Measurements from ENCODE around the gene IL25.
"Not testable (repeated sequence)": the region's sequence is repeated elsewhere in the genome, so short reads cannot be mapped to it uniquely, and the experiment has no call there.

IL25 gene

DNA sequence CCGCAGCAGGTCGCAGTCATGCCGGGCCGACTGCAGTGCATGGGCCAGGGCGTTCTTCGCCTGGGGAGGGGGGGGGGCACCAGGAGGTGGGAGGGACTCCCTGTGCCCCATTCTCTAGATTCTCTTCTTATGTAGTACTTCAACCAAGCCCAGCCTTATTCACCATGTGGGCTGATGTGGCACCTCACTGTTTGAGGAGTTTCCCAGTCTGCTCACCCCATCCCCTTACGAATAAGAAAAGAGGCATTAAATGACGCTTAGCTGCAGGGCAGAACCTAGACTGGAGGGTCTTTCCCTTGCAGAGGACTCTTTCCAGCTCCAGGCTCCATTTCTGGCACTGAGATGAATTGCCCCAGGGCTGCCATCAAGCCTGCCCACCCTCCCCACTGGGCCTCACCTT lies 16.4 kb downstream of the IL25 start:
- FAIRE-seq (no peak), DNase-seq (ENCODE audit: low spot score) (no peak)

DNA sequence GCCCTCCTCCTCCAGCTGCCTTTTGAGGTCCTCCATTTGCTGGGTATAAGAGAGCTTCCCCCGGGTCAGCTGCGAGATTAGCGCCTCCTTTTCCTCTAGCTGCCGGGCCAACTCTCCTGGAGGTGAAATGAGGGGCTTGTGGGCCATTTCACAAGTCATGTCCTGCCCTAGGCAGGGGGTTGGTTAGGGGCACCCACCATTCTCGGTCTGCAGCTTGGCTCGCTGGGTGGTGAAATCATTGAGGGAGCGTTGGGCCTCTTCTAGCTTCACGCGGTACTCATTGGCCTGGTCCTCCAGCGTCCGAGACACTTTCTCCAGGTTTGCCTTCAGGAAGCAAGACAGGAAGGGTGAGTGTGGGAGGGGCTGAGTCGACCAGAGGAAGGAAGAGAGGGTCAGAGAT lies 16.8 kb downstream of the IL25 start:
- DNase-seq (ENCODE audit: low spot score) (no peak), FAIRE-seq (no peak)

DNA sequence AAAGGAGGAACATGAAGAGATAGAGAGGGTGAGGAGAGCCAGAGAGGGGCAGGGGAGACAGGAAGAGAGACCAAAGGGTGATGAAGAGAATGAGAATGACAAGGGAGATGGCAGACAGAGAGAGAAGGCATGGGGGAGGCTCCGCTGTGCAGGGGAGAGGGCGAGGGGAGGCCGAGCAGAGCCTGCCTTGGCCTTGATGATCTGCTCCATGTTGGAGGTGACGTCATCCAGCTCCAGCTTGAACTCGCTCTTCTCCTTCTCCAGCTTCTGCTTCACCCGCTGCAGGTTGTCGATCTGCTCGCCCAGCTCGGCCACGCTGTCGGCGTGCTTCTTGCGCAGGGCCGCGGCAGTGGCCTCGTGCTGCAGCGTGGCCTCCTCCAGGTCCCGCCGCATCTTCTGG lies 17.3 kb downstream of the IL25 start:
- not testable (repeated sequence) for FAIRE-seq; DNase-seq (ENCODE audit: low spot score)

DNA sequence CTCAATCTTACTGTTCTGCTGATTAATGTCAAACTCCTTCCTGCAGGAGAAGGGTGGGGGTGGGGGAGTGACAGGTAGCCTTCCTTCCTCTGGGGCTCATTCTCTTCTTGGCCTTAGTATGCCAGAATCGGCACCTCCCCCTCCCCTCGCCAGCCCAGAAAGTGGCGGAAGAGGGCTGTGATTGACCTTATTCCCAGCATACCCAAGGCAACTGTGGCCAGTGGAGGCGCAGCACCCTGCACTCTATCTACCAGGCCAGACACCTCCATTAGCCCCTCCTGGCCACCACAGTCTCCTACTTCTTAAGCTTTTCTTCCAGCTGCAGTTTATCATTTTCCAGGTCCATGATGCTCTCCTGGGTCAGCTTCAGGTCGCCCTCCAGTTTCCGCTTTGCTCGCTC lies 20.0 kb downstream of the IL25 start:
- FAIRE-seq, result no peak
- DNase-seq (ENCODE audit: low spot score), result no peak

DNA sequence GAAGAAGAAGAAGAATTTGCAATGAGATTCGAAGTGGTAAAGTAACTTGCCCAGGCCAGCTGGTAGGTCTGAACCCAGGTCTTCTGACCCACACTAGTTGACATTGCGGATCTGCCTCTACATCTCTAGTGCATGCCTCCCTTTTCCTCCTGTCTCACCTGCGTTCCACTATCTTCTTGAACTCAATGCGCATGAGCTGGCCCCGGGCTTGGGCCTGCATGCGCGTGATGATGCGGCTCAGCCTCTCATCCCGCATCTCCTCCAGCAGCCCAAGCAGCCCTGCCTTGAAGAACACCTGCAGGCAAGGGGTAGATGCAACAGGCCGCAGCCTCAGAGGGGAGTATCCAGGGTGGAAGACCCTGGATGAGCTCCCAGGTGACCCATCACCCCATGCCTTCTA lies 23.5 kb downstream of the IL25 start:
- DNase-seq (ENCODE audit: low spot score) (no peak), FAIRE-seq (no peak)

DNA sequence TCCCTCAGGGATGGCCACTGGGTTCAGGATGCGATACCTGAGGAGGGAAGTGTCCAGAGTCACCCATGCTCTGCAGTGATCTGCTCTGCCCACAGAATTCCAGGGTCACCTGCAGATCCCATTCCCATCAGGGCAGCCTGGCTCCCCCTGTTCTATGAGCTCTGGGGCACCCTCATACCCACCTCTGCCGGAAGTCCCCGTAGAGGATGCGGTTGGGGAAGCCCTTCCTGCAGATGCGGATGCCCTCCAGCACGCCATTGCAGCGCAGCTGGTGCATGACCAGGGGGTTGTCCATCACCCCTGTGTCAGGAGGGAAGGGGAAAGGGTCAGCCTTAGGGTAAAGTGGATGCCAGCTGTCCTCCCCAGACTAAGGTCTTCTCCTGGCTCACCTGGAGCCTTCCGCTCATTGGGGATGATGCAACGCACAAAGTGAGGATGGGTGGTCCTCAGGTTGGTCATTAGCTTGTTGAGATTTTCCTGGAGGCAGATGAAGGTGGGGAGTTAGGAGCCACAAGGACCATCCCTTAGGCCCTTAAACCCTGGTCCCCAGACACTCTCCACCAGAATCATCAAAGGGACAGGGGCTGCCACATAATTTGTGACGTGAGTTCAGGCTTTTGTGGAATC lies 24.3 kb downstream of the IL25 start:
- FAIRE-seq, result no peak

DNA sequence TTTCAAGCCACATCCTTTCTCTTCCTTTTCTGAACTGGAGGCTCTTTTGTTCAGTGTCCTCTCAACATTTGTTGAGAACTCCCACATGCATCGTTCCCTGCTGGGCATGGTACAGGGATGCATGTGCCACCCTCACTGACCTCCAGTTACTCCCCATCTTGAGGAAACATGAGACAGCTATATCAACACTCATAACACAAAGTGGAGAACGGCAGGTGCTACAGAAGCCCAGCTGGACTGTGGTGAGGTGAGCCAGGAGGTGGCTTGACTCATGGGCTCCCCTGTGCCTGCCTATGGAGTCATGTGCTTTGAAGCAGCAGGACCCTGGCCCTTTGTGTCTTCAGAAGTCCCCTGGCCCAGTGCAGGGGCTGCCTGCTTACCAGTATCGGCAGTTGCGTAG lies 25.7 kb downstream of the IL25 start:
- FAIRE-seq (no peak), DNase-seq (ENCODE audit: low spot score) (no peak)

More for the DNA sequence above, 24.3 kb downstream of the IL25 start:
- DNase-seq (ENCODE audit: low spot score), result no peak

DNA sequence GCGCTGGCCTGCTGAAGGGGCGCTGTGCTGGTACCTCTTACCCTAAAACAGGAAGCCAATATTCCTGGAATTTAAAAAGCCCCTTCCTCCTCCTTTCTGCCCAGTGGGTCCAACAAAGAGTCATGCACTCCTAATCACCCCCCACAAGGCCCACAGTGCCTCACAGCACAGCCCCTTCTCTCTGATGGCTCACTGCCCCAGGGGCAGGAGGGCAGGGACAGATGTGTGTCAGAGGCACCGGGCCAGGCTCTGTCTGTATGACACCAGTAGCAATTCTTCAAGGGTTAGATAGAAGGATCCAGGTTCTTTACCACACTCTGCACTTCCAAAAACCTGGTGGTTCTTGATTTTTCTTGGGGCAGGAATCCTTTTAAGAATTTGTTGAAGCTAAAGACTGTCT lies 26.5 kb downstream of the IL25 start:
- no peak for DNase-seq (ENCODE audit: low spot score)
- no peak for FAIRE-seq

DNA sequence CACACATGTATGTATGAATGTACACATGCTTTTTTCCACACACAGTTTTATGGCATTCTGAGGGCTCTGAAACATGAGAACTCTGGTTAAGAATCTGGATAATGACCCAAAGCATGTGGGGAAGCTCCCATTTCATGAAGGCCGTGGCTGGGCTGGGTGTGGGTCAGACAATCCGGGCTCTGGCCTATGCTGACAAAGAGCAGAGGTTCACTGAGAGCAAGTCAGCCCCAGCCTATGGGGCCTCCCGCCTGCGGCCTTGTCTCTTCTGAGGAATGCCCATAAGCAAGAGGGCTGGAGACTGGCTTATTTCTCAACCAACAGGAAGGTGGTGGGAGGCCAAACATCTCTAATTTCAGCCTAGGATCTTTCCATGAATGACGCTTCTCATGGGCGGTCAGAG lies 27.0 kb downstream of the IL25 start:
- DNase-seq (ENCODE audit: low spot score), result no peak
- FAIRE-seq, result no peak

DNA sequence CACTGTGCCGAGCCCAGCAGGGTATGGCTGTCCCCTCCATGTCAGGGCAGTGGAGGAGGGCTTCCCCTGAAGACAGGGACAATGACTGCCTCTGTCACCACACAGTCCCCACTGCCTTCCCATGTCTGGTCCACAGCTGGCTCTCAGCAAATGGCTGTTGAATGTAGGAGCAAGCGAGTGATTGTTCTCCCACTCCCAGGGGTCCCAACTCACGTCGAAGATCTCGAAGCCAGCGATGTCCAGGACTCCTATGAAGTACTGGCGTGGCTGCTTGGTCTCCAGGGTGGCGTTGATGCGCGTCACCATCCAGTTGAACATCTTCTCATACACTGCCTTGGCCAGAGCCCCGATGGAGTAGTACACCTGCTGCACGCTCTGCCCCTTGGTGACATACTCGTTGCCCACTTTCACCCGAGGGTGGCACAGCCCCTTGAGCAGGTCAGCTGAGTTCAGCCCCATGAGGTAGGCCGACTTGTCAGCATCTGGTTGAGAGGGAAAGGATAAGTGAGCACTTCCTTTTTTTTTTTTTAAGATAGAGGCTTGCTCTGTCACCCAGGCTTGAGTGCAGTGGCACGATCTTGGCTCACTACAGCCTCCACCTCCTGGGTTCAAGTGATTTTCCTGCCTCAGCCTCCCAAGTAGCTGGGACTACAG lies 28.0 kb downstream of the IL25 start:
- FAIRE-seq; DNase-seq (ENCODE audit: low spot score): not testable (repeated sequence)

DNA sequence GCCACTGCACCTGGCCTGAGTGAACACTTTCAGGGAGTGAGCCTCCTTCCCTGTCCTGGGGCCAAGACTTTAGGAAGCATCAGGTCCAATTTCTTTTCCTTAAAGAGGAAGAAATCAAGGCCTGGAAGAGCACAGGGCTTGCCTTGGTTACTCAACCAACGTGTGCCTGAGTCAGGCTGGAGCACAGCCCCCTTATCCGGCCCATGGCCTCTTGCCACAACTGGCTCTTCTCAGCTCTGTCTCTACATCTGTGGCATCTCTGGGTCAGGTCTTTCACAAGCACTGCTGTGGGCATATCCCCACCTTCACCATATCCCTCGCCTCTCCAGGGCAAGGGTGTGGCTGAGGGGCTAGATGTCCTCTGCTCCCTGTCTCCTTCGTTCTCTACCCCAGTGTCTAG lies 28.7 kb downstream of the IL25 start:
- FAIRE-seq, result no peak

DNA sequence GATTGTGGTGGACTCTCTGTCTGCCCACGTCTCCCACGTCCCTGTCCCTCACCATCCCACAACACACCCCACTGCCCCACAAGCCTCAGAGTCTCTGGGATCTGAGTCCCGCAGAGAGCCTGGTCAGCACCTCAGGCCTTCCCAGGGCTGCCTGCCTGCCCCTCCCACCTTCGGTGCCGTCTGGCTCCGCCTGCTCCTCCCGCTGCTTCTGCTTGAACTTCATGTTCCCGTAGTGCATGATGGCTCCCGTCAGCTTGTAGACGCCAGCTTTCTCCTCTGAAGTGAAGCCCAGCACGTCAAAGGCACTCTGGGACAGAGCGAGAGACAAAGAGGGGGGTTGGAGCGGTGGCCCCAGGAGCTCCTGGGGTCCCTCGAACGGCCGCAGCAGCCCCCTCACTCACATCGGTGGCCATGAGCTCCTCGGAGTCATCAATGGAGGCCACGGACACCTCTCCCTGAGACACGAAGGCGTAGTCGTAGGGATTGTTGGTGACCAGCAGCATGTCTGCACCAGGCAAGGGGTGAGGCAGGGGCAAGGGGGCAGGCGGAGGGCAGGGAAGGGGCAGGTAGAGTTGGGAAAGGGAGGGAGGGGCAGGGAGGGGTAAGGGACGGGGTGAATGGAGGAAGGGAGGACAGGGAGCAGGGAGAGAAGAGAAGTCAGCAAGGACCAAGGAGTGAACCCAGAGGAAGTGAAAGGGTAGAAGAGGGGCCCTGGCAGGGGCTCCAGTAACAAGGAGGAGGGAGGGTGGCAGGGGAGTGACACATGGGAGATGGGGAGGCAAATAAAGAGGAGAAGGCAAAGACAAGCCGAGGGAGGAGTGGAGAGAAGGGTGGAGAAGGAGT lies 29.9 kb downstream of the IL25 start:
- FAIRE-seq (no peak), DNase-seq (ENCODE audit: low spot score) (no peak)

More for the DNA sequence above, 28.7 kb downstream of the IL25 start:
- DNase-seq (ENCODE audit: low spot score), result no peak

DNA sequence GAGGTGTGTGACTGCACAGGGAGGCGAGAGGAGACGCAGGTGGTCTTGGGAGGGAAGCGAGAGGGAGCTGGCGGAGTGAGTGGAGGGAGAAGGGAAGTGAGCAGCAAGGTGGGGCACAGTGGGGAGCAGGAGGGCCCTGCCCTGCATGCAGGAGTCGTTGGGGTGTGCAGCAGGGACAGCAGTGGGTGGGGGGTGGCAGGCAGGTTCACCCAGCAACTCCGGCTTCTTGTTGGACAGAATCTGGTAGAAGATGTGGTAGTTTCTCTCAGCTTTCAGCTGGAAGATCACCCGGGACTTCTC lies 30.5 kb downstream of the IL25 start:
- DNase-seq (ENCODE audit: low spot score) (no peak), FAIRE-seq (no peak)

DNA sequence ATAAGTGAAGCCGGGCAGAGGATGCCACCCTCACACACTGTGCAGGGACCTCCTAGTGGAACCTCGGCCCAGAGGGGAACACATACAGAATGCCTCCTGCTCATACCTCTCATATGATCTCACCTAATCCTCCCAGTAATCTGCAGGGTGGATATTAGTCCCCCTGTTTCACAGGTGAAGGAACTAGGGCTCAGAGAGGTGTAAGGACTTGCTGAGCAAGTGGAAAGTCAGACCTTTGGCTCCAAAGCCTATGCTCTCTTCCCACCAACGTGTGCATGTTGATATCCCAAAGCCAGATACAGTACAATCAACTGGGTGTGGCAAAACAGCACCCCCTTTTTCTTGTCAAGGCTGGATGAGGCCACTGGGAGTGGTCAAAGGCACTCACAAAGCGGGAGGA lies 31.3 kb downstream of the IL25 start:
- no peak for DNase-seq (ENCODE audit: low spot score)
- no peak for FAIRE-seq

DNA sequence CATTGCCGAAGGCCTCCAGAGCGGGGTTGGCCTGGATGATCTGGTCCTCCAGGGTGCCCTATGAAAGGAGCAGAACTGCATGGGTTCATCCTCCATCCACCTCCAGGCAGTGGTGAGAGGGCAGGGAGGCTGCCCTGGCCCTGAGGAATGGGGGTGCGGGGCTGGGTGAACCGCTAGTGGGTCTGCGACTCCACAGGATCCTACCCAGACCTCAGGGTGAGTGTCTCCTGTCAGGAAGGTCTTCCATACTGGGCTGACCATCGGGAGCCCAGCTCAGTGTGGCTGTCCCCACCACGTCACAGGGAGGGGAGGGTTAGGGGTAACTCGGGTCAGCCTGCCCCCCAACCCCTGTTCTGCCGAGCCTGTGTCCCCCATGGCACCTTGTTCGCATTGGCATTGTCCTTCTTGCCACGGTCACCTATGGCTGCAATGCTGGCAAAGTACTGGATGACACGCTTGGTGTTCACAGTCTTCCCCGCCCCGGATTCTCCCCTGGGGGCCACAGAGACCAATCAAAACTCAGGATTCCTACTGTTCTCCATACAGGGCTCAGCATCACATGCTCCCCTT lies 31.8 kb downstream of the IL25 start:
- DNase-seq (ENCODE audit: low spot score), result no peak
- FAIRE-seq, result no peak

DNA sequence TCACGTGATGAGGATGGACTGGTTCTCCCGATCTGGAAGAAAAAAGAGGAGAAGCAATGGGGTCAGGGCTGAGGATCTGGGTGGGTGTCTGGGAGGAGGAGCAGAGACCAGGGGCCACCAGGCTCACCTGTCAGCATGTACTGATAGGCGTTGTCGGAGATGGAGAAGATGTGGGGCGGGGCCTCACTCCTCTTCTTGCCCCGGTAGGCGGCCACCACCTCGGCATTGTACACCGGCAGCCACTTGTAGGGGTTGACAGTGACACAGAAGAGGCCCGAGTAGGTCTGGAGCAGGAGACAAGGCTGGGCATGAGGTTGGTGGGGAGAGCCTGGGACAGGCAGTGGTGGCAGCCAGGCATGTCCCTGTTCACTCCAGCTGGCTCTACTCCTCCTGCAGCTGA lies 32.5 kb downstream of the IL25 start:
- no peak for DNase-seq (ENCODE audit: low spot score)
- no peak for FAIRE-seq

DNA sequence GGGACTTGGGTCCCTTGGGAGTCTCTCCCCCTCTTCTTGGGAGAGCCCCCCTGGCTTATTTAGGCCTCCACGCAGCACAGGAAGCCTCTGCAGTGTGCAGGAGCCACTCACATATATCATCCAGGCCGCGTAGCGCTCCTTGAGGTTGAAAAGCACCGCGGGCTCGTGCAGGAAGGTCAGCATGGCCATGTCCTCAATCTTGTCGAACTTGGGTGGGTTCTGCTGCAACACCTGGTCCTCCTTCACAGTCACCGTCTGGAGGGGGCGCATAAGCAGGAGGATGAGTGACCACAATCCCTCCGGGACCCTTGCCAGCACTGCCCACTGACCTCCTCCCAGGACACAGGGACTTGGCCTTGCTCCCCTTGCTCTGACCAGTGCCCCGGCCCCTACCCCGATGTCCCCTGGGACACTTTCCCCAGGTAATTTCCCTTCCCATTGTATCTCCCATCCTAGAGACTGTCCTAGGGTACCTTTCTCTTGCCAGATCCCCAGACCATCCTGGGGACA lies 33.0 kb downstream of the IL25 start:
- no peak for FAIRE-seq

DNA sequence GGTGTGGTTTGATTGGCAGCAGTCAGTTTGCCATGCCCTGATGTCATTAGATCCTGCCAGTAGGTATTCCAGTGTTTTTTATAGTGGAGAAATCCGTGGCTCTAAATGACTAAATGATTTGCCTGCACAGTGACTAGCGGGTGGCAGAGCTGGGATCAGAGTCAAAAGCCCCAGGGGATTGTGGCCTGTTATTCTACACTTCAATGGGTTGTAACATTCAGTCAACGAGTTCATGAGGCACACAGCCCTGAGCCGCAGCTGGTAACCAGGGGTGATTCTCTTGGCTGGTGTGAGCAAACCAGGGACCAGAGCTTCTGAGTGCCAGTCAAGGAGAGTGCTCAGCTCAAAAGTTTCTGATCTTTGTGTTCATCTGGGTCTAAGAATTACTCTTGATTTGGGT lies 33.6 kb downstream of the IL25 start:
- DNase-seq (ENCODE audit: low spot score) (no peak), FAIRE-seq (no peak)

More for the DNA sequence above, 33.0 kb downstream of the IL25 start:
- DNase-seq (ENCODE audit: low spot score), result no peak

DNA sequence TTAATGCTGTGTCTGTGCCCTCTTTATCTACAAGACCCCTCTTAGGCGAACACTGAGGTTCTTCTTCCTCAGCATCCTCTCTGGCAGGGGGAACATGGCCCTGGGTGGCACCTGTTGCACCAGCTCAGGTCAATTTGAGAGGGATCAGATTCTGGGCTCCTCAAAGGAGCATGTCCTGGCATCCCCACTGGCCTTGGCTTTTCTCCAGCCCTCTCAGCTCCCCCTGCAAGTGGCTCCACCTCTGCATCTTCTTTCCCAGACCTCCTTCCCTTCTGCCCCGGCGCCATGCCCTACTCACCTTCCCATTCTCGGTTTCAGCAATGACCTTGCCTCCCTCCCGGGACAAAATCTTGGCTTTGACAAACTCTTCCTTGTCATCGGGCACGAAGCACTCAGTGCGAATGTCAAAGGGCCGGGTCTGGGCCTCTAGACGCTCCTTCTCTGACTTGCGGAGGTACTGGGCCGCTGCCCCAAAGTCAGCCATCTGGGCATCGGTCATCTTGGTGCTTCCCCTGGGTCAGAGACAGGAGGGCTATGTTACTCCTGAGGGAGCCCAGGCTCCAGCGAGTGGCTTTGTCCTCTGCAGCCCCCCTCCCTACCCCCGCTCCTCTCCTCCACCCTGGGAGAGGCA lies 34.2 kb downstream of the IL25 start:
- DNase-seq (ENCODE audit: low spot score), result no peak
- no peak for FAIRE-seq

DNA sequence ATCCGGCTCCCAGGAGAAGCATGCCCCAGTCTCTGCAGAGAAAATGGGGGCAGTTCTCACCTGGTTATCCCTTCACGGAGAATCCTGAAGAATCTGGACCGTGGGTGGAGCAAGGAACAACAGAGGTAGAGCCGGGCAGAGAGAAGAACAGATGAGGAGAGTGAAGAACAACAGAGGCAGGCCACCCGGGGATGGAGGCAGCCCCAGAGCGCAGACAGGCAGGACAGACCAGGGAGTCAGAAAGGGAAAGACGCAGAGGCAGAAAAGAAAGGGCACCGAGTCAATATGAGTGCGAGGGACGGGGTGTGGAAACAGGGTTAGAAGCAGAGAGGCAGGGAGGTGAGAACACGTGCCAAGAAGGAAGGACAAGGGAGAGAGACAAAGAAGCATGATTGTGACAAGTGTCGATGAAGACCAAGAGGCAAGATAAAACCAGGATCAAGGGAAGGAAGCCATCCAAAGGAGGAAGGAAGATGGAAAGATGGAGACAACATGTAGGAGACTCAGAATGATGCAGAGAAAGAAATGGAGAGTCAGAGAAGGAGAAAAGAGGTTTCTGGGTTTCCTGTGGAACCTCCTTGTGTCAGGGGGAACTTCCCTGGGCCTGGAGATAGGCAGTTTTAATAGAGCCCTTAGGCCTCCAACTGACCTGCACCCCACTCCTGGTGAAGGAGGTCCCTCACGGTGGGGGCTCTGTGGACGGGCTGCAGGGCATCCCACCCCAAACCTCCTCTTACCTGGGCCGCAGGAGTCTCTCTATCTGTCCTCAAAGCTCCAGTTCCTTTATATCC lies 35.1 kb downstream of the IL25 start, which contains the start of gene MYH6:
Gene MYH6 (minus strand): TSS at position 758 of the 791 bp plus-strand sequence. CDS start 1,050 bp downstream, outside the sequence.
- no peak for DNase-seq (ENCODE audit: low spot score)
- no peak for FAIRE-seq

DNA sequence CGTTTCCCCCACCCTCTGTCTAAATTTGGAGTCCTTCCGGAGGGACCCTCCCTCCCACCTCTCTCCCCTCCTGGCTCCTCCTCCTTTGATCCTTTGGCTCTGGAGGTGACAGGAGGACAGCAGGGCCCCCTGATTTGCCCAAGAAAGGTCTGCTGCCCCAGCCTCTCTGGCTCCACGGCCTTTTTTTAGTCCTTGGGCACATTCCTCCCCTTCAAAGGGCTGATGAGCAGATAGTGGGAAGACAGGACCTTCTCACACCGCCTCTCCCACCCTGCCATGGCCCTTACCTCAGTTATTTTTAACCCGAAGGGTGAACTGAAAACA lies 35.7 kb downstream of the IL25 start:
- FAIRE-seq (no peak), DNase-seq (ENCODE audit: low spot score) (no peak)

Measured in RCC 7860 (cell line).